Upper lobe of left lung (tissue), 4 donors: ENCODE measurements around the gene EYA2.

ENCODE experiments used
- POLR2A ChIP-seq, 4 donors: fragments of 450-650 bp; IDR thresholded peaks; one replicate each; pipeline ENCODE4 v1.5.1; 2016 to 2017; ENCODE audit warnings: antibody characterized with exemption in 4 of 4, mild to moderate bottlenecking in 2 of 4
- TF ChIP-seq, protein P1 (sequence below), 6 experiments: fragments of 450-650 bp in 4 of 6; fragments of 200-600 bp in 2 of 6; sonication (generic) in 2 of 6; IDR thresholded peaks; one replicate each; pipeline ENCODE4 v1.5.1; 2016 to 2019; ENCODE audit warnings: antibody characterized with exemption in 6 of 6

- TF ChIP-seq, protein P1, sequence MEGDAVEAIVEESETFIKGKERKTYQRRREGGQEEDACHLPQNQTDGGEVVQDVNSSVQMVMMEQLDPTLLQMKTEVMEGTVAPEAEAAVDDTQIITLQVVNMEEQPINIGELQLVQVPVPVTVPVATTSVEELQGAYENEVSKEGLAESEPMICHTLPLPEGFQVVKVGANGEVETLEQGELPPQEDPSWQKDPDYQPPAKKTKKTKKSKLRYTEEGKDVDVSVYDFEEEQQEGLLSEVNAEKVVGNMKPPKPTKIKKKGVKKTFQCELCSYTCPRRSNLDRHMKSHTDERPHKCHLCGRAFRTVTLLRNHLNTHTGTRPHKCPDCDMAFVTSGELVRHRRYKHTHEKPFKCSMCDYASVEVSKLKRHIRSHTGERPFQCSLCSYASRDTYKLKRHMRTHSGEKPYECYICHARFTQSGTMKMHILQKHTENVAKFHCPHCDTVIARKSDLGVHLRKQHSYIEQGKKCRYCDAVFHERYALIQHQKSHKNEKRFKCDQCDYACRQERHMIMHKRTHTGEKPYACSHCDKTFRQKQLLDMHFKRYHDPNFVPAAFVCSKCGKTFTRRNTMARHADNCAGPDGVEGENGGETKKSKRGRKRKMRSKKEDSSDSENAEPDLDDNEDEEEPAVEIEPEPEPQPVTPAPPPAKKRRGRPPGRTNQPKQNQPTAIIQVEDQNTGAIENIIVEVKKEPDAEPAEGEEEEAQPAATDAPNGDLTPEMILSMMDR (IDR thresholded peaks at IDR 0.05), result no peak
- TF ChIP-seq POLR2A (IDR thresholded peaks at IDR 0.05), result no peak
Measured at GRCh38 chr20:46936415-46937156, 41.9 kb downstream of the EYA2 start.
